Gastrocnemius medialis (tissue), 4 donors: Measurements from ENCODE around the gene FRAS1. TPM values are rescaled to one million over a fixed set of nuclear protein-coding genes. Genes with fewer than 3 reads are reported as not detected.

ENCODE experiments used
- ATAC-seq, 2 donors: fragments of 150-250 bp; one replicate each; pipeline ENCODE4 v1.9.1; 2016
- DNase-seq, 2 donors: peaks; one replicate each; pipeline ENCODE4 v3.0.0-alpha.2; 2019
- H3K27ac ChIP-seq, 4 donors: fragments of 200-600 bp; sonication (generic); 1 replicate in 1 of 4; 2 replicates in 3 of 4; pipeline ENCODE4 v1.5.1; 2016 to 2018; ENCODE audit warnings: mild to moderate bottlenecking in 2 of 4, moderate library complexity in 1 of 4
- H3K27me3 ChIP-seq, 3 donors: fragments of 200-600 bp; sonication (generic) in 2 of 3; 1 replicate in 1 of 3; 2 replicates in 2 of 3; pipeline versions ENCODE4 v1.5.1 to v1.6.0; 2016 to 2019; ENCODE audit warnings: mild to moderate bottlenecking in 1 of 3, moderate library complexity in 1 of 3
- H3K36me3 ChIP-seq, 2 donors: fragments of 200-600 bp; sonication (generic) in 1 of 2; one replicate each; pipeline ENCODE4 v1.5.1; 2017 to 2018
- H3K4me1 ChIP-seq, 2 donors: fragments of 200-600 bp; sonication (generic) in 1 of 2; one replicate each; pipeline ENCODE4 v1.5.1; 2016 to 2017; ENCODE audit warnings: mild to moderate bottlenecking in 2 of 2
- H3K4me3 ChIP-seq, 4 donors: fragments of 200-600 bp; sonication (generic) in 3 of 4; 1 replicate in 1 of 4; 2 replicates in 3 of 4; pipeline ENCODE4 v1.5.1; 2016 to 2019; ENCODE audit warnings: mild to moderate bottlenecking in 2 of 4
- H3K9me3 ChIP-seq, 3 donors: fragments of 200-600 bp; sonication (generic) in 2 of 3; 1 replicate in 1 of 3; 2 replicates in 2 of 3; pipeline ENCODE4 v1.5.1; 2016 to 2019
- POLR2A ChIP-seq, 2 donors: fragments of 450-650 bp; IDR thresholded peaks; one replicate each; pipeline ENCODE4 v1.6.1; 2017; ENCODE audit warnings: antibody characterized with exemption in 2 of 2, mild to moderate bottlenecking in 2 of 2, moderate library complexity in 2 of 2
- in situ Hi-C, 4 donors: fragments of 200-750 bp; cut with MboI; loops; one replicate each; pipeline versions ENCODE4 v1.15.0 to v1.8.0; 2017; ENCODE audit warnings: low sequenced_read_pairs in 4 of 4
- intact Hi-C: fragments of 100-400 bp; cut with DNase I; formaldehyde crosslinking; loops from one replicate; pipeline ENCODE4 v1.15.1; 2023; ENCODE audit warnings: low total_unique reads
- total RNA-seq, 4 donors: library from RNA; depleted of rRNA; stranded (reverse); fragments of >200 nt; gene quantifications; one replicate each; pipeline versions ENCODE4 v1.1.0 to v1.2.3, GENCODE V29; 2016
- TF ChIP-seq, protein P1 (sequence below), 5 experiments: fragments of 450-650 bp in 3 of 5; fragments of 200-600 bp in 2 of 5; sonication (generic) in 2 of 5; IDR thresholded peaks in 4 of 5; conservative IDR thresholded peaks in 1 of 5; 1 replicate in 4 of 5; 2 replicates in 1 of 5; pipeline ENCODE4 v1.5.1; 2016 to 2019; ENCODE audit warnings: antibody characterized with exemption in 5 of 5, mild to moderate bottlenecking in 3 of 5, moderate library complexity in 3 of 5

Gene FRAS1
- total RNA-seq, 4 donors from 2014 or later: 0.39 to 0.64 (median 0.46) TPM

DNA sequence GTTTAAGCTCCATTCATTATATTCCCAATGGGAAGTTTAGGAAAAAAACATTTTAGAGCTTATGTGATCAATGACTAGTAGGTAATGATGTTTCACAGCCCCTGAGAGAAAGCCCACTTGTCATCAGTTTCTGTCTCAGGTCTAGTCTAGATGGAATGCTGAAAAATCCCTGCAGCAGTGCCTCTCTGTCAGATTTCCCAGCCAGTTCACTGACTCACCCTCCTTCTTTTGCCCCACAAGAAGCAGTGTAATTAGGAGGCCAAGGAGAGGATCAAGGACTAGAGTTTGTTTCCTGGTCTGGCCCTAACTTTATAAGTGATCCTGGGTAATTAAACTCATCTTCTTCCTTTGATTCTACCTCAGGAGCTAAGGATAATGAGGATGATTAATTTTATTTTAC, 375.8 kb downstream of the FRAS1 start:
- no peaks in the 10 kb centered on the region for H3K27me3 ChIP-seq
- no peak for ATAC-seq
- no peaks in the 10 kb centered on the region for H3K36me3 ChIP-seq
- DNase-seq: no peak
- H3K4me3 ChIP-seq: no peak overlapping the region
- in situ Hi-C loops (no loop called here), intact Hi-C loops (no loop called here)
- no peak overlapping the region for H3K27ac ChIP-seq
- TF ChIP-seq, protein P1, sequence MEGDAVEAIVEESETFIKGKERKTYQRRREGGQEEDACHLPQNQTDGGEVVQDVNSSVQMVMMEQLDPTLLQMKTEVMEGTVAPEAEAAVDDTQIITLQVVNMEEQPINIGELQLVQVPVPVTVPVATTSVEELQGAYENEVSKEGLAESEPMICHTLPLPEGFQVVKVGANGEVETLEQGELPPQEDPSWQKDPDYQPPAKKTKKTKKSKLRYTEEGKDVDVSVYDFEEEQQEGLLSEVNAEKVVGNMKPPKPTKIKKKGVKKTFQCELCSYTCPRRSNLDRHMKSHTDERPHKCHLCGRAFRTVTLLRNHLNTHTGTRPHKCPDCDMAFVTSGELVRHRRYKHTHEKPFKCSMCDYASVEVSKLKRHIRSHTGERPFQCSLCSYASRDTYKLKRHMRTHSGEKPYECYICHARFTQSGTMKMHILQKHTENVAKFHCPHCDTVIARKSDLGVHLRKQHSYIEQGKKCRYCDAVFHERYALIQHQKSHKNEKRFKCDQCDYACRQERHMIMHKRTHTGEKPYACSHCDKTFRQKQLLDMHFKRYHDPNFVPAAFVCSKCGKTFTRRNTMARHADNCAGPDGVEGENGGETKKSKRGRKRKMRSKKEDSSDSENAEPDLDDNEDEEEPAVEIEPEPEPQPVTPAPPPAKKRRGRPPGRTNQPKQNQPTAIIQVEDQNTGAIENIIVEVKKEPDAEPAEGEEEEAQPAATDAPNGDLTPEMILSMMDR (IDR thresholded peaks at IDR 0.05 in 4 of 5, conservative IDR thresholded peaks at IDR 0.05 in 1 of 5): no peak
- no peak for TF ChIP-seq POLR2A (IDR thresholded peaks at IDR 0.05)
- H3K9me3 ChIP-seq: no peaks in the 10 kb centered on the region
- H3K4me1 ChIP-seq: no peaks in the 10 kb centered on the region

DNA sequence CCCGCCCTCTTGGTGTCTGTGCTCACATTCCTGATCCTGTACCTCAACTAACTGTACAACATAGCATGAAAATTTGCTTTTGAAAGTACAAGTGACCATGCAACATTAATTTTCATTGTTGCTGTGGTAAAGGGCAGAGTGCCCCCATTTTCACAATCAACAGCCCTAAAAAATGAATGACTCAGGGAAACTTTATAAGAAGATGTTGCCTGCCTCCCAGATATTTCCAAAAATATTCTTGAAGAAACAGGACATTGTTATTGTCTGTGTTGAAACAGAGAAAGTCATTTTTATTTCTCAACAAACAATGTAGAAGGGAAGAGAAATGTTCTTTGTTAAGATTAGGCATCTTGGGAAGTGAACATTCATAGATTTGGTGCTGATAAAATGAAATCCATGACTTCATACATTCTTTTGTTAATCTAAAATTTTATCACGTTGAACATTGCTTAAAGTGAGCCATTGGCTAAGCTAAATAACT, 380.5 kb downstream of the FRAS1 start:
- Histone ChIP-seq H3K4me1 (no peaks in the 10 kb centered on the region), H3K36me3 (no peaks in the 10 kb centered on the region), H3K4me3 (no peak overlapping the region), H3K27ac (no peak overlapping the region), H3K9me3 (no peaks in the 10 kb centered on the region), H3K27me3 (no peaks in the 10 kb centered on the region)
- no peak for DNase-seq
- in situ Hi-C loops (no loop called here), intact Hi-C loops (no loop called here)
- no peak for TF ChIP-seq POLR2A (IDR thresholded peaks at IDR 0.05)
- TF ChIP-seq, protein P1 (IDR thresholded peaks at IDR 0.05 in 4 of 5, conservative IDR thresholded peaks at IDR 0.05 in 1 of 5): no peak
- no peak for ATAC-seq

DNA sequence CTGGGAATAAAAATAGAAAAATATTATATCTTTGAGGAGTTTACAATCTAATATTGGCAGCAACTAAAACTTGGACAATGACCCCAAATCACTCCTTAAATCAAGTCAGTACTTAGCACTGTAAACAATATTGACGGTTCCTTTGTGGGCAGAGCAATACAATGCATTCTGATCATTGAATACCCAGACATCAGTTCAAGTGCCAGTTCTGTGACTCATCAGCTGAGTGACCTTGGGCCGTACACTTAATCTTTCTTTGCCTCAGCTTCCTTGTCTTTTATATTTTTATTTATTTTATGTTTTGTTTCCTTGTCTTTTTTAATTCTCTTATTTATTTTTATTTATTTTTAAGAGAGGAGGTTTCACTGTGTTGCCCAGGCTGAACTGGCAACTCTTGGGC, 382.2 kb downstream of the FRAS1 start:
- in situ Hi-C loops: no loop called here
- TF ChIP-seq, protein P1 (IDR thresholded peaks at IDR 0.05 in 4 of 5, conservative IDR thresholded peaks at IDR 0.05 in 1 of 5): no peak
- no peak for TF ChIP-seq POLR2A (IDR thresholded peaks at IDR 0.05)
- H3K27ac ChIP-seq: no peak overlapping the region

DNA sequence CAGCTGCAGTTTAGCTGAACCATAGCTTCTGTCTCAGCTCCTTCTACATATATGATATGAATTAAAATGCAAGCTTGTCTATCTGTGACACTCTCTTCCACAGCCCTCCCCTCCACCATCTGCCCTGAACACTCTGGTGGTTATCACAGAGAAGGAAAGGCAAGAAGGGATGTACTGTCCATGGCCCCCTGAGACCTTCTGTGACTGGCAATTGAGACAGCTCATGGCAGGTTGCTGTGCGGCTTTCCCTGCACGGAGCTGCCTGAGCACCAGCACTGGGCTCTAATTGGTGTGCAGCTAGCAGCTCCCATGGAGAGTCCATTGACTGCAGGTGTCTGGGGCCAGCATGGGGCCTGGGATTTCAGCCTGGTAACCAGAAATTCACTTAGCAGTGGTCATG, 384.6 kb downstream of the FRAS1 start:
- Histone ChIP-seq H3K4me1 (no peaks in the 10 kb centered on the region), H3K27ac (no peak overlapping the region), H3K36me3 (no peaks in the 10 kb centered on the region), H3K27me3 (no peaks in the 10 kb centered on the region), H3K4me3 (no peak overlapping the region), H3K9me3 (no peaks in the 10 kb centered on the region)
- TF ChIP-seq, protein P1 (IDR thresholded peaks at IDR 0.05 in 4 of 5, conservative IDR thresholded peaks at IDR 0.05 in 1 of 5): no peak
- no peak for TF ChIP-seq POLR2A (IDR thresholded peaks at IDR 0.05)
- in situ Hi-C loops (no loop called here), intact Hi-C loops (no loop called here)
- ATAC-seq (no peak), DNase-seq (no peak)

More for the DNA sequence above, 382.2 kb downstream of the FRAS1 start:
- Histone ChIP-seq H3K4me1 (no peaks in the 10 kb centered on the region), H3K9me3 (no peaks in the 10 kb centered on the region), H3K27me3 (no peaks in the 10 kb centered on the region), H3K36me3 (no peaks in the 10 kb centered on the region), H3K4me3 (no peak overlapping the region)
- intact Hi-C loops: no loop called here
- DNase-seq (no peak), ATAC-seq (no peak)

DNA sequence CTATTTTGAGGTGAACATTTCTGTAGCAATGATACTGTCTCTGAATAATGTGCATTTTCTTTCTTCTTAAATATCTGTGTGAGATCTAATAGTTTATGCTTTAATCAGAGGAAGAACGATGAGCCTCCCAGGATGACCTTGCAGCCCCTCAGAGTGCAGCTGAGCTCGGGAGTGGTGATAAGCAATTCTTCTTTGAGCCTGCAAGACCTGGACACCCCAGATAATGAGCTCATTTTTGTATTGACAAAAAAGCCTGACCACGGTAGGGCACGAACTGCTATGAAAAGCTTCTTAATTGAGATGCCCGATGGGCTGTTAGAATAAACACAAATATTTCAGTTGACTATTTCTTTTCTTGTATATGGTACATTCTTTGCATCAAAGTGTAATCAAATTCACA, 389.5 kb downstream of the FRAS1 start:
- Histone ChIP-seq H3K9me3 (no peaks in the 10 kb centered on the region), H3K4me3 (no peak overlapping the region), H3K27ac (no peak overlapping the region), H3K4me1 (no peaks in the 10 kb centered on the region), H3K36me3 (no peaks in the 10 kb centered on the region), H3K27me3 (no peaks in the 10 kb centered on the region)
- intact Hi-C loops: no loop called here
- TF ChIP-seq, protein P1 (IDR thresholded peaks at IDR 0.05 in 4 of 5, conservative IDR thresholded peaks at IDR 0.05 in 1 of 5): no peak
- no peak for TF ChIP-seq POLR2A (IDR thresholded peaks at IDR 0.05)
- in situ Hi-C loops: no loop called here
- no peak for ATAC-seq
- no peak for DNase-seq
